Mesothelial cell of epicardium (in vitro differentiated cells): ENCODE data around the gene ATRIP. TPM values are rescaled to one million over a fixed set of nuclear protein-coding genes. Genes with fewer than 3 reads are reported as not detected.

Experiments
- DNase-seq, 2 experiments: peaks; one replicate each; pipeline ENCODE4 v3.0.0; 2021; ENCODE audit warnings: low spot score in 2 of 2; ENCODE audit not compliant: unreplicated experiment in 2 of 2
- H3K27ac Mint-ChIP-seq: 2 replicates; pipeline ENCODE4 v1.8.0; 2021; ENCODE audit warnings: mixed read lengths
- H3K27me3 Mint-ChIP-seq: 2 replicates; pipeline ENCODE4 v1.8.0; 2021; ENCODE audit warnings: low read depth, mixed read lengths
- H3K36me3 Mint-ChIP-seq: 2 replicates; pipeline ENCODE4 v1.8.0; 2021; ENCODE audit warnings: mixed read lengths
- H3K4me1 Mint-ChIP-seq: 2 replicates; pipeline ENCODE4 v1.8.0; 2021; ENCODE audit warnings: mixed read lengths
- H3K4me3 Mint-ChIP-seq: 2 replicates; pipeline ENCODE4 v1.8.0; 2021; ENCODE audit warnings: mild to moderate bottlenecking, moderate library complexity, mixed read lengths
- H3K9me3 Mint-ChIP-seq: 2 replicates; pipeline ENCODE4 v1.8.0; 2021; ENCODE audit warnings: mixed read lengths
- total RNA-seq: library from RNA; stranded (reverse); gene quantifications from 3 replicates; pipeline ENCODE4 v1.2.1, GENCODE V29; 2021
- TF ChIP-seq, protein P1 (sequence below): fragments of 200-600 bp; sonication (generic); IDR thresholded peaks from one replicate; pipeline ENCODE4 v1.5.0; 2021; ENCODE audit warnings: antibody characterized with exemption; ENCODE audit not compliant: unreplicated experiment

The ATRIP gene
- total RNA-seq, 1 donor from 2014 or later: 12.0 TPM

DNA sequence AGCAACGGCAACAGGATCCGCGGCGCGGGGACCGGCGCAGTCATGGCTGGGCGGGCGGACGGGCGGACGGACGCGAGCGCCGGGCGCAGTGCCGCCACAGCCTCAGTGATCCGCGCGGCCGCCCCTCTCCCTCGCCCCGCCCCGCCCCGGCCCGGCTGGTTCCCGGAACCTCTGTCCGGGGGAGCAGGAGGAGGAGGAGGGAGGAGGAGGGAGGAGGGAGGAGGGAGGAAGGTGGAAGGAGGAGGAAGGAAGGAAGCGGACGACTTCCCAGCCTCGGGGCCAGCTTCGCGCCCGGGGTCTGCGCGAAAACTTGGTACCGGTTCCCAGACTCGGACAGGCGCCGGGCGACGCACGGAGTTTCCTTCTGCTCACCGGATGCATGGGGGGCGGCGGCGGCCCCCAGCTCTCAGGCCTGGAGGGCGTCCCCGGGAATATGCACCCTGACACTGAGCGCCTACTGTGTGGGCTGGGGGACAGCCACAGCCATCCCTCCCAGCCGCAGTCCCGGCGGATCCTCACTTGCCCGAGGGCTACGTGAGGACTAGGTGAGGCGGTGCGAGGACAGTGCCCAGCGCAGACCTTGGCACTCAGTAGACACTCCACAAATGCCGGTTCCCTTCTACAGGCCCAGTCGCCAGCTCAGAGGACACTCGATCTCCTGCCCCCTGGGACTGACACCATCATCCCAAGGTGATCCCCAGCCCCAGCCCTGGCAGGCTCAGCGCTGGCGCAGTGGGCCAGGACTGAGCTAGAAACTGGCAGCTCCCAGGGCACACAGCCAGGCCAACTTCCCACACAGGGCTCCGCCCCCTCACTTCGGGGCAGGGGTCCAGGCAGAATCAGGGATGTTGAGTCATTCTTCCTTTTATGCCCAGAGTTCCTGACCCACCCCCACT is 57.8 kb downstream of the ATRIP start, which contains the start of gene SHISA5:
TSS of gene SHISA5 (minus strand) at position 124 of the 896 bp plus-strand sequence. CDS start at position 44, 80 bp downstream.
- Mint-ChIP-seq H3K9me3 (no peaks in the 10 kb centered on the region), H3K4me3 (peak within 1 kb of the TSS; percentile 81), H3K36me3 (peaks cover 6% of the 10 kb centered on the region), H3K27me3 (no peaks in the 10 kb centered on the region), H3K4me1 (peaks cover 31% of the 10 kb centered on the region), H3K27ac (peak within 1 kb of the TSS; percentile 73)
- peak; percentile 39 to 67 for DNase-seq
- TF ChIP-seq, protein P1, sequence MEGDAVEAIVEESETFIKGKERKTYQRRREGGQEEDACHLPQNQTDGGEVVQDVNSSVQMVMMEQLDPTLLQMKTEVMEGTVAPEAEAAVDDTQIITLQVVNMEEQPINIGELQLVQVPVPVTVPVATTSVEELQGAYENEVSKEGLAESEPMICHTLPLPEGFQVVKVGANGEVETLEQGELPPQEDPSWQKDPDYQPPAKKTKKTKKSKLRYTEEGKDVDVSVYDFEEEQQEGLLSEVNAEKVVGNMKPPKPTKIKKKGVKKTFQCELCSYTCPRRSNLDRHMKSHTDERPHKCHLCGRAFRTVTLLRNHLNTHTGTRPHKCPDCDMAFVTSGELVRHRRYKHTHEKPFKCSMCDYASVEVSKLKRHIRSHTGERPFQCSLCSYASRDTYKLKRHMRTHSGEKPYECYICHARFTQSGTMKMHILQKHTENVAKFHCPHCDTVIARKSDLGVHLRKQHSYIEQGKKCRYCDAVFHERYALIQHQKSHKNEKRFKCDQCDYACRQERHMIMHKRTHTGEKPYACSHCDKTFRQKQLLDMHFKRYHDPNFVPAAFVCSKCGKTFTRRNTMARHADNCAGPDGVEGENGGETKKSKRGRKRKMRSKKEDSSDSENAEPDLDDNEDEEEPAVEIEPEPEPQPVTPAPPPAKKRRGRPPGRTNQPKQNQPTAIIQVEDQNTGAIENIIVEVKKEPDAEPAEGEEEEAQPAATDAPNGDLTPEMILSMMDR: no peak

DNA sequence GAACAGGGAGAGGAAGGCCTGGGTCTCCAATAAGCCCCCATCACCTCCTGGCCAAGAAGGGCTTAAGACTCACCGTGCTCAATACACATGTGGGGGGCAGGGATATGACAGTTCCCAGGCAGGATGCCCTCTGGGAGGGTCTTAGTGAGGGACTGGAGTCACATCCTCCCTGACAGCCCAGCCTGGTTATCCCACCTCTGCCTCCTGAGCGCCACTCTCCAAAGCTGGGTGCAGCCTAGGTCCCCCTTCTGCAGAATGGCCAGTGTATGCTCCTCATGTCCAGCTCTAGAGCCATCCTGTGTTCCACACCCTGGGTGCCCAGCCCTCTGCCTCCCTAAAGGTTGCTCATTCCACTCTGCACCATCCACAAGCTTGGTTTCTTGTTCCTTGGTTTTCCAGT is 58.6 kb downstream of the ATRIP start:
- peak overlapping the region; percentile 25 for H3K27ac Mint-ChIP-seq
- H3K9me3 Mint-ChIP-seq: no peaks in the 10 kb centered on the region
- peak overlapping the region; percentile 81 for H3K4me3 Mint-ChIP-seq
- H3K4me1 Mint-ChIP-seq: peaks cover 31% of the 10 kb centered on the region
- H3K36me3 Mint-ChIP-seq: peaks cover 2% of the 10 kb centered on the region
- DNase-seq: no peak
- TF ChIP-seq, protein P1: no peak
- no peaks in the 10 kb centered on the region for H3K27me3 Mint-ChIP-seq

DNA sequence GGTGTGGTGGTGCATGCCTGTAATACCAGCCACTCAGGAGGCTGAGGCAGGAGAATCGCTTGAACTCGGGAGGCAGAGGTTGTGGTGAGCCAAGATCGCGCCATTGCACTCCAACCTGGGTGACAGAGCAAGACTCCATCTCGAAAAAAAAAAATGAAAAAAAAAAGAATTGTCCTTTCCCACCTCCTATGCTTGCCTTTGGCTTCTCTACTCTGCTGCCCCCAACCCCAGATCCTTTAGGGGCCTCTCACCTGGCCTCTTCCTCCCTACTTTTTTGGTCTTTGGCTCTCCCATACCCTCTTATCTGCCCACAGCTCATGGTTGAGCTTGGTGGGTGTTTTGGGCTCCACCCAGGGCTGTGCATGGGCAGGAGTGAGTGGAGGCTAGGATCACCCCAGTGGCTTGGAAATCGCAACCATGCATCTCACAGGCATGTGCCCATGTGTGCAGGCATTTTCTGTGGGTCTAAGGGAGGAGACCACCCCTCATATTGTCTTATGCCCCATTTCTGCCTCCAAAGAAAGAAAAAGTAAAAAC is 59.5 kb downstream of the ATRIP start:
- DNase-seq: no peak
- no peak overlapping the region for H3K27ac Mint-ChIP-seq
- no peaks in the 10 kb centered on the region for H3K27me3 Mint-ChIP-seq
- no peaks in the 10 kb centered on the region for H3K9me3 Mint-ChIP-seq
- TF ChIP-seq, protein P1: no peak
- no peak overlapping the region for H3K4me3 Mint-ChIP-seq
- H3K36me3 Mint-ChIP-seq: no peaks in the 10 kb centered on the region
- peaks cover 31% of the 10 kb centered on the region for H3K4me1 Mint-ChIP-seq

DNA sequence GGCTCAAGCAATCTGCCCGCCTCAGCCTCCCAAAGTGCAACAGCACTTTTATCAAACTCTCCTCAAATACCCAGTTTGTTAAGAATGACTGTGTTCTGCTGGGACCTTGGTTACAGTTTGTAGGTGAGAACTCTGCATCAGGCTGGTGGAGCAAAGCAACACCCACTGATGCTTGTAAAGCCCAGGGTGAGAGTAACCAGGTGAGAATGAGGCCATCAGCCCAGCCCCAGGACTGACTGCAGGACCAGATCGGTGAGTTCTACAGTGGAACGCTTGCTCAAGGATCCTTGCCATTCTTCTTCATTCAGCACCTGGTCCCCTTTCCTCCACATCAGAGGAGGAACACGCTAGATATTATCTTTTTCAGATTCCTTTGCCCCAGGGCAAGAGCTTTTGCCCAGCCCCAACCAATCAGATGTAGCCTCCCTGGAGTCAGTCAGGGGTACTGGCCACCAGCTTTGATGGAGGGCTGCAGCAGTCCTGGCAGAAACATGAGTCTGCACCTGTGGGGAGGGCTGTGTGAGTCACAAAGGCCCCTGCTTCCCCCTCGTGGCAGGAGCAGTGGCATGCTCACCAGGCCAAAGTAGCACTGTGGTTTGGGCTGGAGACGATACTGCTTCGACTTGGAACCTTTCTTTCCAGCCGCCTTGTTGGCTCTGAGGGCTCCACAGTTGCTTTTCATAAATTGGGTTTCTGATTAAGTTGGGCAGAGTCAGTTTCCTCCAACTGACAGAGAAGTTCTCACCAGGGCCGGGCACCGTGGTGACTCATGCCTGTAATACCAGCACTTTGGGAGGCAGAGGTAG is 60.9 kb downstream of the ATRIP start:
- Mint-ChIP-seq H3K27ac (peak overlapping the region; percentile 93), H3K4me1 (peaks cover 31% of the 10 kb centered on the region), H3K27me3 (no peaks in the 10 kb centered on the region), H3K4me3 (no peak overlapping the region), H3K9me3 (no peaks in the 10 kb centered on the region), H3K36me3 (no peaks in the 10 kb centered on the region)
- TF ChIP-seq, protein P1: no peak
- peak; percentile 56 to 66 for DNase-seq

DNA sequence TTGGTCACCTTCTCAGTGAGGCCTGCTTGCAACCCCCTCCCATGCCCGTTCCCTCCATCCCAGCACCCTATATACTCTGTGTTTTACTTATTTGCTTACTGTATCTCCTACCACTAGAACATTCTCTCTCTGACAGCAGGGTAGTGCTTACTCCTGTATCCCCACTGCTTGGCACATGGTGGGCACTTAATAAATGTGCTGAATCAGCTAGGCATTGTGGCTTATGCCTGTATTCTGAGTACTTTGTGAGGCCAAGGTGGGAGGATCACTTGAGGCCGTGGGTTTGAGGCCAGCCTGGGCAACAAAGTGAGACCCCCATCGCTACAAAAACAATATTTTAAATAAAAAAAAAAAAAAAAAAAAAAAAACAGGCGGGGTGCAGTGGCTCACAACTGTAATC is 65.0 kb downstream of the ATRIP start:
- TF ChIP-seq, protein P1: no peak
- Mint-ChIP-seq H3K4me3 (no peak overlapping the region), H3K27ac (no peak overlapping the region), H3K4me1 (peaks cover 12% of the 10 kb centered on the region), H3K27me3 (no peaks in the 10 kb centered on the region), H3K36me3 (no peaks in the 10 kb centered on the region), H3K9me3 (no peaks in the 10 kb centered on the region)
- DNase-seq: no peak
